T-cell (primary cell): Measurements from ENCODE around the gene MTMR3. TPM values are rescaled to one million over a fixed set of nuclear protein-coding genes. Genes with fewer than 3 reads are reported as not detected.

Source experiments
- ATAC-seq, 4 experiments: fragments of 200-7000 bp in 3 of 4; fragments of 150-1000 bp in 1 of 4; cut with Tn5 transposase; replicated peaks in 1 of 4; 1 replicate in 3 of 4; 2 replicates in 1 of 4; pipeline ENCODE4 v1.10.0; 2021; ENCODE audit warnings: moderate library complexity in 3 of 4, mild to moderate bottlenecking in 2 of 4, moderate number of reproducible peaks in 1 of 4
- CTCF ChIA-PET, 2 donors: fragments of 300-600 bp; sonication (Branson Sonifier 250); formaldehyde crosslinking; loops; one replicate each; lab custom pipeline; 2022; ENCODE audit warnings: antibody characterized with exemption in 2 of 2; lab: Charles Lee
- POLR2A ChIA-PET, 2 donors: fragments of 300-600 bp; sonication (Branson Sonifier 250); formaldehyde crosslinking; loops; one replicate each; lab custom pipeline; 2022; ENCODE audit warnings: antibody characterized with exemption in 2 of 2; lab: Charles Lee
- DNase-seq, 35 experiments: peaks; one replicate each; pipeline versions ENCODE4 v3.0.0 to v3.0.0-alpha.2; 2013 to 2023
- H3K27ac ChIP-seq: one replicate; pipeline ENCODE4 v1.5.1; 2013; ENCODE audit warnings: low read length
- H3K27me3 ChIP-seq, 2 experiments: replicated peaks in 1 of 2; 1 replicate in 1 of 2; 2 replicates in 1 of 2; pipeline versions ENCODE4 v1.6.1 to v1.7.0; 2013; ENCODE audit warnings: low read length in 1 of 2, mixed read lengths in 1 of 2; ENCODE audit not compliant: control insufficient read depth in 2 of 2, insufficient read depth in 2 of 2; ENCODE audit errors: extremely low read depth in 1 of 2
- H3K36me3 ChIP-seq, 2 donors: 1 replicate in 1 of 2; 2 replicates in 1 of 2; pipeline versions ENCODE4 v1.6.1 to v1.7.0; 2013; ENCODE audit warnings: low read length in 1 of 2; ENCODE audit not compliant: control insufficient read depth in 2 of 2, insufficient read depth in 1 of 2; ENCODE audit errors: extremely low read depth in 1 of 2
- H3K4me1 ChIP-seq, 2 experiments: 1 replicate in 1 of 2; 2 replicates in 1 of 2; pipeline versions ENCODE4 v1.6.1 to v1.7.0; 2013; ENCODE audit warnings: low read length in 2 of 2, mixed read lengths in 1 of 2; ENCODE audit not compliant: insufficient read depth in 2 of 2, control insufficient read depth in 1 of 2; ENCODE audit errors: extremely low read depth in 1 of 2
- H3K4me3 ChIP-seq, 2 donors: 1 replicate in 1 of 2; 2 replicates in 1 of 2; pipeline versions ENCODE4 v1.5.1 to v1.7.0; 2013; ENCODE audit warnings: mild to moderate bottlenecking in 2 of 2, low read length in 1 of 2, moderate library complexity in 1 of 2; ENCODE audit not compliant: control insufficient read depth in 1 of 2; ENCODE audit errors: extremely low read depth in 1 of 2
- H3K9me3 ChIP-seq: 2 replicates; pipeline ENCODE4 v1.7.0; 2013
- H3K27ac Mint-ChIP-seq, 2 donors: one replicate each; pipeline ENCODE4 v1.8.0; 2020 to 2021; ENCODE audit warnings: mild to moderate bottlenecking in 2 of 2, mixed read lengths in 2 of 2
- H3K27me3 Mint-ChIP-seq, 2 donors: one replicate each; pipeline ENCODE4 v1.8.0; 2021 to 2022; ENCODE audit warnings: mixed read lengths in 2 of 2
- H3K36me3 Mint-ChIP-seq: one replicate; pipeline ENCODE4 v1.8.0; 2021; ENCODE audit warnings: mixed read lengths
- H3K4me1 Mint-ChIP-seq, 3 donors: one replicate each; pipeline ENCODE4 v1.8.0; 2020 to 2022; ENCODE audit warnings: mixed read lengths in 3 of 3, mild to moderate bottlenecking in 1 of 3
- H3K4me3 Mint-ChIP-seq, 3 donors: one replicate each; pipeline ENCODE4 v1.8.0; 2020 to 2022; ENCODE audit warnings: mild to moderate bottlenecking in 3 of 3, mixed read lengths in 3 of 3, moderate library complexity in 3 of 3
- H3K9me3 Mint-ChIP-seq, 3 donors: one replicate each; pipeline ENCODE4 v1.8.0; 2020 to 2022; ENCODE audit warnings: mixed read lengths in 3 of 3
- WGBS: methylation state at CpG from one replicate; pipeline ENCODE4 v1.1.5; 2013; ENCODE audit warnings: missing lambda C conversion rate; ENCODE audit not compliant: insufficient coverage; 5-methylcytosine and 5-hydroxymethylcytosine counted together
- total RNA-seq, 35 experiments: library from RNA in 6 of 35; stranded (reverse) in 6 of 35; fragments of 120-200 nt in 1 of 35; gene quantifications; one replicate each; pipeline versions ENCODE4 v1.2.1 to v1.2.4 and lab custom pipeline; 2013 to 2026

The MTMR3 gene
- total RNA-seq, 5 donors from 2014 or later (not counting 1 experiment from before 2014, with no cell fraction given), result 49.2 to 62.7 (median 57.1) TPM

DNA sequence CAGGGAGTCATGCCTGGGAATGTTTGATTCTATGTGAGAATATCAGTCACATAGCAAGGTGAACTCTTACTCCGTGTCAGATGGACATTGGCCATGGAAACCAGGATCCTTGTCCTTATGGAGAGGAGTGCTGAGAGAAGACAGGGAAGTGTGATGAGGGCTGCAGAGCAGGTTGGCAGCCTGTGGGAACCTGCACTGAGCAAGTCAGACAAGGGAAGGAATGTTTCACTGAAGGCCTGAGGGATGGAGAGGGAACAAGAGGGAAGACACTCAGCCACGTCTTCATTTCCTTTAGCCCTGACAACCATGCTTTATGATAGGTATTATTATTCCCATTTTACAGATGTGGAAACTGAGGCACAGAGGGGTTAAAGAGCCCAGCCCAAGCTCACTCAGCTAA lies 158.9 kb downstream of the MTMR3 start:
- ChIA-PET CTCF (no interaction called here), POLR2A (no interaction called here)
- H3K27ac Mint-ChIP-seq, result no peak overlapping the region
- ATAC-seq (no peak), DNase-seq (no peak)
- no peaks in the 10 kb centered on the region for H3K36me3 Mint-ChIP-seq
- H3K36me3 ChIP-seq, result no peaks in the 10 kb centered on the region
- H3K4me1 ChIP-seq, result peaks cover 0 to 3% of the 10 kb centered on the region in 2 experiments
- peaks cover 0 to 13% of the 10 kb centered on the region in 2 donors for H3K27me3 Mint-ChIP-seq
- 100% methylated on average over 1 of the region's 2 CpGs for WGBS
- H3K9me3 ChIP-seq, result no peaks in the 10 kb centered on the region
- no peaks in the 10 kb centered on the region for H3K9me3 Mint-ChIP-seq
- no peak overlapping the region for H3K4me3 ChIP-seq
- H3K27ac ChIP-seq, result no peak overlapping the region
- H3K4me1 Mint-ChIP-seq, result peaks cover 2 to 3% (median 2%) of the 10 kb centered on the region in 3 donors
- no peak overlapping the region for H3K4me3 Mint-ChIP-seq
- H3K27me3 ChIP-seq, result peaks cover 0 to 7% of the 10 kb centered on the region in 2 experiments

DNA sequence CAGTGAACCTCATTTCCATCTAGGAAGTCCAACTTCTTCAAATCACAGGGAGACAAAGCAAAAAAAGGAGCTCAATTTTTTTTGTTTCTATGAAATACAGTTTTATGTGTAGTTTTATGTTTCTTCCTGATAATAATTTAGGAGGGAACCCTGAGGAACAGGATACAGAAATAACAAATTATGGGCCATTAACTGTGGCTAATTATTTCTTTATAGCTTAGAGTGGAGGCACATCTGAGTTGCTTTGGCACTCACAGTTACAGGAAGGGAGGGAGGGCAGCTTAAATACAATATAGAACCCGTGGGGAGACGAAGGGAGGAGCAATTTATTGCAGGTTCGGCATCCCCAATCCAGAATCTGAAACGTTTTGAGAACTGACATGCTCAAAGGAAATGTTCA lies 160.2 kb downstream of the MTMR3 start:
- Mint-ChIP-seq H3K27ac (no peak overlapping the region), H3K36me3 (no peaks in the 10 kb centered on the region), H3K4me3 (no peak overlapping the region), H3K27me3 (peaks cover 0 to 13% of the 10 kb centered on the region in 2 donors), H3K4me1 (peaks cover 10 to 12% (median 11%) of the 10 kb centered on the region in 3 donors), H3K9me3 (no peaks in the 10 kb centered on the region)
- H3K4me3 ChIP-seq, result no peak overlapping the region
- no CpG with 5 or more reads among the region's 4 CpGs for WGBS
- ChIA-PET POLR2A (no interaction called here), CTCF (interaction anchor here in 1 of 2 donors (0.5 kb wide), 1 partner anchor 366 kb away, joined by 3 read pairs; no protein-coding TSS in a partner anchor)
- peaks cover 0 to 9% of the 10 kb centered on the region in 2 experiments for H3K4me1 ChIP-seq
- DNase-seq (no peak), ATAC-seq (no peak)
- H3K36me3 ChIP-seq, result no peaks in the 10 kb centered on the region
- H3K27ac ChIP-seq, result no peak overlapping the region
- no peaks in the 10 kb centered on the region for H3K9me3 ChIP-seq
- H3K27me3 ChIP-seq, result peaks cover 0 to 7% of the 10 kb centered on the region in 2 experiments

DNA sequence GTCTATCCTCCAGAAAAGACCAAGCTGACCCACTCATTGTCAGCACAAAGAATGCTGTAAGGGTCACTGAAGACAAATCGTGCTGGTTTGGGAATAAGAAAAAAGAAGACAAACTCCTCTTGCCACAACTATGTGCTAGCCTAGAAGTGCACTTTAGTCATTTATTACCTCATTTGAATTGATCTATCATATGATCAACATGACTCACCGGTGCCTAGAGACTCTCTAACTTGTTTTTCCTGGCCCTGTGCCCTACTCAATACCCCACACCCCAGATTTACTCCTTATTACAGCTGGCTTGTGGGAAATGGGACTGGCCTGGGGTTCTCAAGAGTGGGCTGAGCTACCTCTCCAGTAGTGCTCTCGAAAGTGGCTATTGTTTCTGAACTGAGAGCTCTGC lies 161.4 kb downstream of the MTMR3 start:
- peaks cover 0 to 13% of the 10 kb centered on the region in 2 donors for H3K27me3 Mint-ChIP-seq
- no peaks in the 10 kb centered on the region for H3K36me3 ChIP-seq
- ATAC-seq, result no peak
- no peaks in the 10 kb centered on the region for H3K9me3 Mint-ChIP-seq
- ChIA-PET POLR2A (no interaction called here), CTCF (no interaction called here)
- H3K27ac ChIP-seq, result no peak overlapping the region
- no peak overlapping the region for H3K4me3 Mint-ChIP-seq
- no peak for DNase-seq
- no peak overlapping the region for H3K4me3 ChIP-seq
- H3K27me3 ChIP-seq, result peaks cover 0 to 7% of the 10 kb centered on the region in 2 experiments
- no peaks in the 10 kb centered on the region for H3K9me3 ChIP-seq
- WGBS, result no CpG with 5 or more reads among the region's 3 CpGs
- H3K4me1 Mint-ChIP-seq, result peaks cover 10 to 12% (median 11%) of the 10 kb centered on the region in 3 donors
- H3K36me3 Mint-ChIP-seq, result no peaks in the 10 kb centered on the region
- H3K4me1 ChIP-seq, result peaks cover 0 to 9% of the 10 kb centered on the region in 2 experiments
- H3K27ac Mint-ChIP-seq, result no peak overlapping the region

DNA sequence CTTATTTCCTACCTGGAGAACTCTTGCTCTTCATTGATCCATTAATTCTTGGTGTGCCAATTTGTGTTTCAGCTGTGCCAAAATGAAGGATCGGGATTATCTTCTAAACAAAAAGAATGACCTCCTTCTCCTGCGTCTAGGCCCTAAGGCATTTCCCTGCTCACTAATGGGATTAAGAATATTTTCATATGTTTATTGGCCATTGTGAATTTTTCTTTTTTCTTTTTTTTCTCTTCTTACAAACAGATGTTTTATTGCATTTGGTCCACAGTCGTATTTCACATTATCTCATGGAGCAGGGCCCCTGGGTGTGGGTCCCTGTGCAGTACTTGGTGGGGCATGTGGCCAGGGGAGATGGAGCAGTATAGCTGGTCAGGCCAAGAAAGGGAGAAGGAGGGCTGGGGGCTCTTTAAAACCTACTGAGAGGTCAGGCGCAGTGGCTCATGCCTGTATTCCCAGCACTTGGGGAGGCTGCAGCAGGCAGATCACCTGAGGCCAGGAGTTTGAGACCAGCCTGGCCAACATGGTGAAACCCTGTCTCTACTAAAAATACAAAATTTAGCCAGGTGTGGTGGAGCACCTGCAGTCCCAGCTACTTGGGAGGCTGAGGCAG lies 162.0 kb downstream of the MTMR3 start:
- H3K9me3 ChIP-seq, result no peaks in the 10 kb centered on the region
- POLR2A ChIA-PET, result no interaction called here
- no peak for DNase-seq
- ATAC-seq, result no peak
- H3K4me3 Mint-ChIP-seq, result peak overlapping the region in 1 of 3 donors; percentile 20
- H3K9me3 Mint-ChIP-seq, result no peaks in the 10 kb centered on the region
- H3K27me3 ChIP-seq, result peaks cover 0 to 7% of the 10 kb centered on the region in 2 experiments
- no peak overlapping the region for H3K27ac ChIP-seq
- no peak overlapping the region for H3K27ac Mint-ChIP-seq
- no peaks in the 10 kb centered on the region for H3K36me3 ChIP-seq
- H3K27me3 Mint-ChIP-seq, result peaks cover 0 to 13% of the 10 kb centered on the region in 2 donors
- no peak overlapping the region for H3K4me3 ChIP-seq
- H3K36me3 Mint-ChIP-seq, result no peaks in the 10 kb centered on the region
- CTCF ChIA-PET, result no interaction called here
- peaks cover 0 to 9% of the 10 kb centered on the region in 2 experiments for H3K4me1 ChIP-seq
- H3K4me1 Mint-ChIP-seq, result peaks cover 10 to 12% (median 11%) of the 10 kb centered on the region in 3 donors
- WGBS, result no CpG with 5 or more reads among the region's 4 CpGs

DNA sequence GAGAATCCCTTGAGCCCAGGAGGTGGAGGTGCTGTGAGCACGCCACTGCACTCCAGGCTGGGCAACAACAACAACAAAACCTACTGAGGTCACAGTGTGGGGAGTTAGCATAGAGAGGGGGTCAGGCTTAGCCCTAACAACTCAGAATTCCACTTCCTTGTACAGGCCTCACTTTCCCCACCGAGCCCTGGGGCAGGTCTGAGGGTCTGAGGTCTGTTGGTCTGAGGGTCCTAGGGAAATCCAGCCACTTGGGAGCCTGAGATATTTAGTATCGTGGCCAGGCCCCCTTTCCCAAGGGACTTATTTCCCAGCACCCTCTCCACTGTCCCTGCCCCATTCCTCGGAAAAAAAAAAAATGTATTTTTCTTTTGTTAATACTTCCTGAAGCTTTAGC lies 162.5 kb downstream of the MTMR3 start:
- CTCF ChIA-PET, result no interaction called here
- no peak for ATAC-seq

DNA sequence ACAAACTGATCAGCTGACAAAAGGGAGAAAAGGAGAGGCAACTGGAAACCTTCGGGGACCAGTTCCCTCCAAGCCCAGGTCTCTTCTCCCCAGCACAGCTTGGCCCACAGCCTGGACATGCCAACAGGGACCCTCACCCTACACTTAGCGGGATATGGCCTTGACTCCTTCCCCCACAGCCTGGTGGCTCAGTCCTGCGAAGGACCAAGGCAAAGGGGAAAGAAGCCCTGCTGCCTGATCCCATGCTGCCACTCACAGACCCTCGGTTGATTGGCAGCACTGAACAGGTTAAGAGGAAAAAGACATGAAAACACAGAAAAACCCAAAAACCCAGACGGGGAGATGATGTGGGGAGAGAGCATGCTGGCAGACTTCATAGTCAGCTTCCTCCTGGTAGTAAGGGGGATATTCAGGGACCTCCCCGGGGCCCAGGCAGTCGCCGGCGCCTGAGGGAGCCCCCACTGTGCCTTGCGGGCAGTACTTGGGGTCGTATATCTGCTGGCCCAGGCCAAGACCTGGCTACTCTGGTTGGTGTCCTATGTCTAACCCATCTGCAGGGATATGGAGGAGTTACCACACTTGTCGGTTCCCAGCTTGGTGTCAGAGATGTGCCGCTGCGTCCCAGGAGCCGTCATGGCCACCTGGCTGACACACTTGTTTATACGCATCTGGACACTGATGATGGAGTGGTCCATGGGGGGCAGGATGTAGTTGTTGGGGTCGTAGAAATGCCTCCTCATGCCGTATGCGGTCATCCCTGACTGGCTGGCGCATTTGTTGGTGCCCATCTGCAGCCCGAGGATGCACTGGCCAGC lies 163.1 kb downstream of the MTMR3 start:
- Histone ChIP-seq H3K9me3 (no peaks in the 10 kb centered on the region), H3K4me1 (peaks cover 0 to 9% of the 10 kb centered on the region in 2 experiments), H3K27ac (no peak overlapping the region), H3K4me3 (no peak overlapping the region), H3K36me3 (no peaks in the 10 kb centered on the region), H3K27me3 (no peaks in the 10 kb centered on the region)
- H3K27ac Mint-ChIP-seq, result peak overlapping the region in 1 of 2 donors; percentile 4
- no peaks in the 10 kb centered on the region for H3K9me3 Mint-ChIP-seq
- peaks cover 10 to 12% (median 11%) of the 10 kb centered on the region in 3 donors for H3K4me1 Mint-ChIP-seq
- ChIA-PET POLR2A (no interaction called here), CTCF (no interaction called here)
- H3K4me3 Mint-ChIP-seq, result no peak overlapping the region
- no peak for ATAC-seq
- DNase-seq, result no peak
- H3K36me3 Mint-ChIP-seq, result no peaks in the 10 kb centered on the region
- WGBS, result 96% methylated on average over 13 of the region's 21 CpGs
- peaks cover 0 to 13% of the 10 kb centered on the region in 2 donors for H3K27me3 Mint-ChIP-seq

More for the DNA sequence above, 162.5 kb downstream of the MTMR3 start:
- Histone ChIP-seq H3K36me3 (no peaks in the 10 kb centered on the region), H3K4me1 (peaks cover 0 to 9% of the 10 kb centered on the region in 2 experiments), H3K9me3 (no peaks in the 10 kb centered on the region), H3K27me3 (peaks cover 0 to 3% of the 10 kb centered on the region in 2 experiments), H3K27ac (no peak overlapping the region), H3K4me3 (no peak overlapping the region)
- no CpG with 5 or more reads among the region's 4 CpGs for WGBS
- Mint-ChIP-seq H3K36me3 (no peaks in the 10 kb centered on the region), H3K4me3 (no peak overlapping the region), H3K27me3 (peaks cover 0 to 13% of the 10 kb centered on the region in 2 donors), H3K27ac (no peak overlapping the region), H3K9me3 (no peaks in the 10 kb centered on the region), H3K4me1 (peaks cover 10 to 12% (median 11%) of the 10 kb centered on the region in 3 donors)
- POLR2A ChIA-PET, result no interaction called here
- DNase-seq, result no peak
